COR-L47 (cell line): ENCODE measurements around the gene GHDC.
"Not testable (repeated sequence)": the region's sequence is repeated elsewhere in the genome, so short reads cannot be mapped to it uniquely, and the experiment has no call there.

Source experiments
- DNase-seq: peaks from one replicate; lab custom pipeline; 2025; lab: John Stamatoyannopoulos, UW

Gene GHDC, protein sequence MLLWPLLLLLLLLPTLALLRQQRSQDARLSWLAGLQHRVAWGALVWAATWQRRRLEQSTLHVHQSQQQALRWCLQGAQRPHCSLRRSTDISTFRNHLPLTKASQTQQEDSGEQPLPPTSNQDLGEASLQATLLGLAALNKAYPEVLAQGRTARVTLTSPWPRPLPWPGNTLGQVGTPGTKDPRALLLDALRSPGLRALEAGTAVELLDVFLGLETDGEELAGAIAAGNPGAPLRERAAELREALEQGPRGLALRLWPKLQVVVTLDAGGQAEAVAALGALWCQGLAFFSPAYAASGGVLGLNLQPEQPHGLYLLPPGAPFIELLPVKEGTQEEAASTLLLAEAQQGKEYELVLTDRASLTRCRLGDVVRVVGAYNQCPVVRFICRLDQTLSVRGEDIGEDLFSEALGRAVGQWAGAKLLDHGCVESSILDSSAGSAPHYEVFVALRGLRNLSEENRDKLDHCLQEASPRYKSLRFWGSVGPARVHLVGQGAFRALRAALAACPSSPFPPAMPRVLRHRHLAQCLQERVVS

DNA sequence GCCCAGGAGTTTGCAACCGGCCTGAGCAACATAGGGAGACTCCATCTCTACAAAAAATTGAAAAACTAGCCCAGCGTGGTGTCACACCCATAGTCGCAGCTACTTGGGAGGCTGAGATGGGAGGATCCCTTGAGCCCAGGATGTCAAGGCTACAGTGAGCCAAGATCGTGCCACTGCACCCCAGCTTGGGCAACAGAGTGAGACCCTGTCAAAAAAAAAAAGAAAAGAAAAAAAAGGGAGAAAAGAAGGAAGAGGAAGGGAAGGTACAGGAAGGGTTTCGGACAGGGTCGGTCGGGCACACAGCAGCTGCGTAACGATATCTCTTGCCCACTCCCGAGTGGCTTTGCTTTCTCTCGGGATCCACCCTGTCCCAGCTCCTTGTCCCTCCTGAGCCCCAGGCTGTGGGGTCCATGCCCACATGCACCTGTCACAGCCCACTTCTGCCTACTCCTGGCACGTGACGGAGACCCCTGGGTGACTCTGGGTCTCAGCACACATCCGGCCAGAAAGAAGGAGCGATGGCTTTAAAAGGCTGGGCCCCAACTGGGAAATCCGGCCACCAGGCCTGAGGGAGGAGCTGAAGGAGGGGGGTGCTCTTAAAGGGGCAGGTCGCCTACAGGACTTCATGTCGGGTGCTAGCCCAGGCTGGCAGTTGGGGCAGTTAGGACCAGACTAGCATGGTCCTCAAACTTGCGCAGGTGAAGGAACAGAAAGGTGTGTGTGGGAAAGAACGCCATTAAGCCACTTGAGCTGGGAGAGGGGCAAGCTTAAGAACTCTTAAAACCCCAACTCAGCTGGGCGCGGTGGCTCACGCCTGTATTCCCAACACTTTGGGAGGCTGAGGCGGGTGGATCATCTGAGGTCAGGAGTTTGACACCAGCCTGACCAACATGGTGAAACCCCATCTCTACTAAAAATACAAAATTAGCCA lies at the start of gene GHDC:
Gene GHDC (minus strand): TSS at position 526 of the 931 bp plus-strand sequence. CDS start 913 bp downstream, outside the sequence.
- peak; percentile 59 for DNase-seq

DNA sequence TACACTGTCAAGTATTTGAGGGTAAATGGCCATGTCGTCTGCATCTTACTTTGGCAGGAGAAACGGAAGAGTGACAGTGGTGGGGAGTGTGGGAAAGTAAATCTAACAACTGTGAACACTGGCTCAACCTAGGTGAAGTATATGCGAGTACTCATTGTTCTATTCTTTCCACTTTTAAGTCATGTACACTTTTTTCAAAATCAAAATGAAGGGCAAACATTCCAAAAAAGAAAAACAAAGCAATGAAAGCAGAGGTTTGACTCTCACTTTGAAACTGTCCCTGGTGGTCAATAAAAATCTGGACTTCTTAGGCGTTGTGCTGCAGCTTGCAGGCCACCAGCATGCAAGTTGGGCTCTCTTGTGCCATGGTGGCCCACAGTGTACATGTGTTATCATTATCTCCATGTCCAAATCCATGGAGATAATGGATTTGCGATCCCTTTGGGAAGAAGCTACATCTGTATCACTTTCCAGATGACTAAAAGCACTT lies 49.2 kb upstream of the GHDC start:
- no peak for DNase-seq

DNA sequence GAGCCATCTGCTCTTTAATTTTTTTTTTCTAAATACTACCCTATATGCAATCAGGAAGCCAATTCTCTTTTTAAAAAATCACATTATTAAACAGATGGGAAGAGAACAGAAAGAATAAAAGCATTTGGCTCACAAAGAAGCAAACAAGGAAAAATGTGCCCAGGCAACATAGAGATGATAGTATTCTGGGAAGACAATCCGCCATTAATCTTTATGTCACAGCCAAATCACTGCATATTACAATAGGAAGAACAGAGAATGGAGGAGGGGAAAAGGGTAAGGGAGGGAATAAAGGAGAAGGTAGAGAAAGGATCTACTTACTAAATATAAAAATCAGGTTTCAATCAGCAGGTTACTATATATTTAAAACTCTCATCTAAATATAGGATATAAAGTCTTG lies 47.6 kb upstream of the GHDC start:
- no peak for DNase-seq

DNA sequence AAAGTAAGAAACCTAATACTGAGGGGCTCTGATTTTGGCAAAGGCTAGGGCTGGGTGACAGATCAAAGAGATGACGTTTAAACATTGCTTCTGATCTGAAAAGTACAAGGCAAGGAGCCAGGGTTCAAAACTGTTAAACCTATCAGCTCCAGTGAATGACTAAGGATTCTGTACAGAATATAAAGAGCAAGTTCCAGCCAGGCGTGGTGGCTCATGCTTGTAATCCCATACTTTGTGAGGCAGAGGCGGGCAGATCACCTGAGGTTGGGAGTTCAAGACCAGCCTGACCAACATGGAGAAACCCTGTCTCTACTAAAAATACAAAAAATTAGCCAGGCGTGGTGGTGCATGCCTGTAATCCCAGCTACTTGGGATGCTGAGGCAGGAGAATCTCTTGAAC lies 46.6 kb upstream of the GHDC start:
- not testable (repeated sequence) for DNase-seq

DNA sequence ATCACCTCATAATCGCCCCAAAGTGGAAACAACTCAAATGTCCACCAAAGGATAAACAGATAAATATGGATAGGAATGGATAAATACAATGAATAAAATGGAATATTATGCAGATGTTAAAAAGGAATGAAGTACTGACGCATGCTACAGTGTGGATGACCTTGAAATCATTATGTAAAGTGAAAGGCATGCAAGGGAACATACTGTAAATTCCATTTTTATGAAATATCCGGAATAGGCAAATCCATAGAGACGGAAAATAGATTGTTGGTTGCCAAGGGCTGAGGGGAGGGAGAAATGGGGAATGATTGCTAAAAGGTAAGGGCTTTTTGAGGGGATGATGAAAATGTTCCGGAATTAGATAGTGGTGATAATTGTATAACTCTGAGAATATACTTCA lies 45.9 kb upstream of the GHDC start:
- no peak for DNase-seq

DNA sequence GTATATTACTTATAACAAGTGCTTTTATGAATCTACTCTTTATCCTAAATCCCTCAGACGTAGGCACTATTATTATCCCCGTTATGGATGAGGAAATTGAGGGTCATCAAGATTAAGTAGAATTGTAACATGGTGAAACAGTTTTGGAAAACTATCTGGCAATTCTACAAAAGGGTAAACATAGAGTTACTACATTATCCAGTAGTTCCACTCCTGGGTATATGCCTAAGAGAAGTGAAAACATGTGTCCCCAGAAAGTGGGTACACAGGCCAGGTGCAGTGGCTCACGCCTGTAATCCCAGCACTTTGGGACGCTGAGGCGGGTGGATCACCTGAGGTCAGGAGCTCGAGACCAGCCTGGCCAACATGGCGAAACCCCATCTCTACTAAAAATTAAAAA lies 45.3 kb upstream of the GHDC start:
- not testable (repeated sequence) for DNase-seq

DNA sequence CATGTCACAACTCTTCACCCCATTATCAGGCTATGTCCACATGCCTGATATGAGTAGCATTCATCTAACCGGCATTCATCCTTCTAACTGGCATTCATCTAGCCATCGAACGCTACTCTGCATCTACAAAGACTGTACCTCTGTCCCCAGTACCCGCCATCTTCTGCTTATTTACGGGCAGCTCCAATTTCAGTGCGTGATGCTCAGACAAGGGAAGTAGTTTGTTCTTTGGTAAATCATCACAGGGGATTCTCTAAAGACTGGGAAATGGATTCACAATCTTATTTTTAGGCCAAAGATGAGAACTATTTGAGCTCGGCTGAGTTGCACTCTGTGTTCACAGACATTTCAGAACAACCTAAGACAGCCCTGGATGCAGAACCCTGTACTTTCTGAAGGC lies 42.5 kb upstream of the GHDC start:
- no peak for DNase-seq

DNA sequence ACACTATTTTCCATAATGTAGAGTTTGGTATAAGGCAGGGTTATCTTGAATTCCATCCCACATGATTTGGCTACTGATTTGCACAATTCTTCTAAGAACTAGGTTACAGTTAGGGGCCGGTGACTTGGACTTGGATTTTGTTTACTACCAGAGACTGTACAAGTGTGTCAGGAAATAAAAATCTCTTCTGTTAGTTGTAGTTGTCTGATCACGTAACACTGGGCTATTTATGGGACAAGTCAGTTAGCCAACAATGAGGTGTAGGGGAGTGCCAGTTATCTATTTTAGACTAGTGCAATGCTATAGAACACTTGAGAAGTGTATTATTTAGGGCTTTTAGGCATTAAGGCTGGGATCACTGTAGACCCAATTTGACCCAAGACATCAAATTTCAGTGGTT lies 39.7 kb upstream of the GHDC start:
- DNase-seq = no peak

DNA sequence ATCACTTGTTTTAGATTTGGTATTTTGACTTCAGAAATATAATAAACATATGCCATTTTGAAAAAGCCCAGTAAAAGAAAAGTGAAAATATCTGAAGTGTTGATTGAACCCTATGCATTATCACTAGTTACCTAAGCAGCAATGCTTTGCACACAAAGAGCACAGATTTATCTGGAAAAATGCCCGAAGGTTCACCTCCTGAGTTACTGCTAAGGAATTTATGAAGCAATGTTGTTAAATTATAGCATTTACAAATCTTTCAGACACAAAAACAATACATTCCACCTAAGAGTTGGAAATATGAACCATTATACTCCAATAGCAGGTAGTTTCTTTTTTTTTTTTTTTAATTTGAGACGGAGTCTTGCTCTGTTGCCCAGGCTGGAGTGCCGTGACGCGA lies 38.9 kb upstream of the GHDC start:
- no peak for DNase-seq

DNA sequence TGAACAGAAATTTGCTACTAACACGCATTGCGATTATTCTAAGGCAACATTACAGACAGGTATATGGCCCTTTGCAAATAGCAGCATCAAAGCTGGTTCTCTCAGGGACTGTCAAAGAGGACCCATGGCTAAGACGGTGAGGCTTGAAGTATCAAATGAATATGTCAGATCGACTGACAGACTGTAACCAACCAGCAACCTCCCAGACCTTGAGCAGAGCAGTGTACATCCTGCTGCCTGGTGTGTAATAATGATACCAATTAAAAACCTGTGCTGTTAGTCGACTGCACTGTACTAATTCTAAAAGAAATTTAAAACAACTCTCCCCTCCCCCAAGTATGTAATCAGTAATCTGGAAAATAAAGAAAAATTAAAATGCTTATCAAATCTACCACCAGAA lies 35.9 kb upstream of the GHDC start:
- no peak for DNase-seq

DNA sequence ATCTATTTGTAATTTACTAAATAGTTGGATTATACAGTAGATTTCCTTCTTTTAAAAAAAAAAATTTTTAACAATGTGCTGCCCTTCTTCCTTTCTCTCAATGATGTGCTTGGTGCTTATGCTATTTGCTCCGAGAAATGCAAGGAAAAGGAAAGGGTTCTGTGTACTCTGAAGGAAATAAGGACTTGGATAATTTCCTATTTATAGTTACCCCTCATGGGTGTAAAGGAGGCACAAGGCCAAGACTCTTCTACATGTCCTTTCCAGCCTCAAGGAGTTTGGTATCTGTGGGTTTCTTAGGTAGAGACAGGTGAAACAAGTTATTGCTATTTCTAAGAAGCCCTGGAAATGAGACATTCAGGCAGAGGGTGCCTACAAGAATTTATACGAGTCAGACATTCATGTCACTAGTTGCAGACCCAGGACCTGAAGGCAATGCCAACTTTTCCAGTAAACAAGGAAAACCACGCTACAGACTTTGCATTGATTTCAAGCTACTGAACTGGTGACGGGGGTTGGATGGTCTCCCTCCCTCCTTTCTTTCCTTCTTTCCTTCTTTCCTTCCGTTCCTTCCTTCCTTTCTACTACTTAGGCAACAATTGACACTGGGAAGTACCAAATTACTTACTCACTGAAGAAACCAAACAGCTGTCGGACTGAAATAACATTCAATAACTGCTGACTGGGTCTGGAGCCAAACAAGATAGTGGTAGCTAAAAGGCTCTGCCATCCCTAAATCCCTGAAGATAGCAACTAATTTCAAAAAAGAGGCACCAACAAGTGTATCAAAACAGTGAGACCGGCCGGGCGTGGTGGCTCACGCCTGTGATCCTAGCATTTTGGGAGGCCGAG lies 33.8 kb upstream of the GHDC start:
- DNase-seq = no peak

DNA sequence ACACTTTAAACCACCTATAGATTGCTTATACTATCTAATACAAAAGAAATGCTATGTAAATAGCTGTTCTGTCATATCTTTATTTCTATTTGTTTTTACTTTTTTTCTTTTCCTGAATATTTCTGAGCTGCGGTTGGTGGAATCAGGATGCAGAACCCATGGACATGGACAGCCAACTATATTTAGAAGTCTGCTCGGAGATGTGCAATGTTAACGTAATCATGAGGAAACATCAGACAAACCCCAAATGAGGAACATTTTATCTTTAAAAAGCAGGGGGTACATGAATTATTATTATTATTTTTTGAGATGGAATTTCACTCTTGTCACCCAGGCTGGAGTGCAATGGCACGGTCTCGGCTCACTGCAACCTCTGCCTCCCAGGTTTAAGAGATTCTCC lies 31.4 kb upstream of the GHDC start:
- DNase-seq = no peak

DNA sequence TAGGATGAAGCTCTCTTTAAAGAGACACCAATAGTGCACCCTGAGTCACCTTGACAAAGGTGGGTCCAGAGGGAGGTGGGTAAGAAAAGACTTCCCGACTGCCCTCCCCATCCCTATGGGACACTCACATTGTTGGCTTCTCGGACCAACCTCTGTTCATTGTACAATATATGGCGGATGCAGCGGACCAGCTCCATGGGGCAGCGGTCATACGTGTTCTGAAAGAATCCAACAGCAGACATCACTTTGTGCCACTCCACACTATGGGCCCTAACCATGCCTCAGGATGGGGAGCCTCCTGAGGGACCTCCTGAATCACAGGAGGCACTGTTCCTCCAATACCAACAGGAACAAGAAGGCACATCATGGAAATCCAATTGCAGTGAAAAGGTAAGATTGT lies 30.4 kb upstream of the GHDC start:
- DNase-seq = no peak

DNA sequence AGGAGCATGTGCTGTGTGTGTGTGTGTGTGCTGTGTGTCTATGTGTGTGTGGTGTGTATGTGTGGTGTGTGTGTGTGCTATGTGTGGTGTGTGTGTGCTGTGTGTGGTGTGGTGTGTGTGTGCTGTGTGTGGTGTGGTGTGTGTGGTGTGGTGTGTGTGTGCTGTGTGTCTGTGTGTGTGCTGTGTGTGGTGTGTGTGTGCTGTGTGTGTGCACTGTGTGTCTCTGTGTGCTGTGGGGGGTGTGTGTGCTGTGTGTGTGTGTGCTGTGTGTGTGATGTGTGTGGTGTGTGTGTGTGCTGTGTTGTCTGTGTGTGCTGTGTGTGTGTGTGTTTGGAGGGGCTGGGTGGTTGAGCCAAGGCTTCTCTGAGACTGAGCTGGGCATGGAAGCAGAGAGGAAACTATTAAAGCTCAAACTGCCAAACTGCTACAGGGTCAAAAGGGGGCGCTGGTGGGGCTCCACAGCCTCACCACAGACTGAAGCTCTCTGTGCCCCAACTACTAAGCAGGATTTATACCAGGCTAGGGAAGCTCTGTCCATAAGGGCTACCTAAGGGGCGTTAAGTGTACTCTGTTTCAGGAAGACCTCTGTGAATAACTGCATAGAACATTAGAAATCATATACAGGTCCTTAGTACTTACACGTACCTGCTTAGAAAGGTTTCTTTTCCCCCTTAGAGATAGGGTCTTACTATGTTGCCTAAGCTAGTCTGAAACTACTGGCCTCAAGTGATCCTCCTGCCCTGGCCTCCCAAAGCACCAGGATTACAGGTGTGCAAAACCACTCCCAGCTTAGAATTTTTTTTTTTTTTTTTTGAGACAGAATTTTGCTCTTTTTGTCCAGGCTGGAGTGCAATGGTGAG lies 27.8 kb upstream of the GHDC start:
- DNase-seq = peak; percentile 6

DNA sequence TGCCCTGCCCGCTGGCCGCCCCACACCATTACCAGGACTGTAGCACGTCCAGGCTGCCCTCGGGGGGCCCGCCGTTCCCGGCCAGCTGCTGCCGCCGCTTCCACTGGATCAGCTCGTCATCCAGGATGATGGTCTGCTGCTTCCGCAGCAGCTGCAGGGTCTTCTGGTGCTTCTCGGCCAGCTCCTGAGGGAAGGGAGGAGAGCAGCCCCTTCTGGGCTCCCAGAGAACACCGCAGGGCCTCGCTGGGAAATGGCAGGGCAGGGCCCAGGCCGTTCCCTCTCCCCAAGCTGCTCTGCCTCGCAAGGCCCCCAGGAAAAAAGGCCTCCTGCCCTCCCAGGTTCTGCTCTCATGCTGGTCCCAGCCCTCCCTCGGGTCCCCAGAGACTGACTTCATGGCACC lies 25.0 kb upstream of the GHDC start:
- DNase-seq = not testable (repeated sequence)

DNA sequence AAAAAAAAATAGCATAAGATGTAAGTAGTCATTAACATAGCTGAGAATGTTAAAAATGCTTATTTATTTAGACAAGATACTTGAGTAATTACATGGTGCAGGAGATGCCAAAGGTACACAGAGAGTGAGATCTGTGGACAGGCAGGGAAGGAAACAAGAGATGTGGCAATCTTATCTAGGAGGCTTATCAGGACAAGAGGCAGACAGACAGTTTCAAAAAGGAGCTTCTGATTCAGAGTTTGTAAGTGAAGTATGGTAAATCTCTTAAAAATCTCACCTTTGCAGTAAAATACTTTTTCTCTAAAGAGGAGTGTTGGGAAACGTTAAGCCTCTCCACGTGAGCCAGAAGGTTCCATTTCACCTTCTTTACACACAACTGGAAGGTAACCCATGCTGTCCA lies 19.9 kb upstream of the GHDC start:
- DNase-seq = no peak

DNA sequence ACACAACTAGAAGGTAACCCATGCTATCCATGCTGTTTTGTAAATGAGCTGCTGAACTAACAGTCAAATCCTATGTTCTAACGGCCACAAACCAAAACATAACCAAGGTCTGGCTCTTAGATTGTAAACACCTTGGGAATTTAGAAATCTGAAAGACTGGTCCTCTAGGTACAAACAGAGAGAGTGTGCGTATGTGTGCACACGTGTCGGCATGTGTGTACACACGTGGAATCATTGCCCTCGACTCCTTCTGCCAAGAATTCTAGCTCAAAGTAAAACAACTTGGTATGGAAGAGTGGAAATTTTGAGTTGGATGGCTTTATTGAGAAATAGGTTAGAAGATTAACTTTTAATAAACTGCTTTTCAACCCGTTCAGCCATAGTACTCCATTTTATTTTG lies 18.1 kb upstream of the GHDC start:
- no peak for DNase-seq

DNA sequence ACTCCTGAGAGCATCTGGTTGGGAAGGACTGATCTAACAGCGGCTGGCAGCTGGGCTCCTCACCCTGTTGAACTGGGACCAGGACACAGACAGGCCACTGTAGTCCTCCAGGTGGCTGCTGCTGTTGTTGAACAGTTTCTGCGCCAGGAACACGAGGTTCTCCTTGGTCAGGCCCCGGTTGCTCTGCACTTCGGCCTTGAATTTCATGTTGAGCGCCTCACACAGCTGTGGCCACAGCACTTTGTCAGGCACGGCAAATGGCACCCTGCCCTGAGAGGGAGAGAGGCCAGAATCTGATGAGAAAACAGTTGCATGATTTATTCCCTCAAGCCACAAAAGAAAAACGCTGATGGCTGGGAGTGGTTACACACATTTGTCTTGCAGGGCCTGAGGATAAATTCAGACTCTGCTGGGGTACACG lies 17.6 kb upstream of the GHDC start:
- DNase-seq = not testable (repeated sequence)

DNA sequence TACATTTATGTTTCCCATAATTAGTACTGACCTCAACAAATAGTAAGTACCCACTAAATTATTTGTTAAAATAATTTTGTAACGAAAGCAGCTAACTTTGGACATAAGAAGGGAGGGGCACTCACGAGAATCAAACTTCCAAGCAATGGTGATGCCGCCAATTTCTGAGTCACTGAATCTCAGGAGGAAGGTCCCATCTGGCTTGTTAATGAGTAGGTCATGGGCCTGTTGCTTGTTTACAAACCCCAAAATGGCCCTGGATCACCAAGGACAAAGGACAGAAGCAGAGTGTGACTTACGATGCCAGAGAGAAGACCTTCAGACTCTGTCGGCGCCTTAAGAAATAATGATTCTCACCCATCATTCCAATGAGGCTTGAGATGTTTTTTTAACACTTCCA lies 15.8 kb upstream of the GHDC start:
- no peak for DNase-seq

DNA sequence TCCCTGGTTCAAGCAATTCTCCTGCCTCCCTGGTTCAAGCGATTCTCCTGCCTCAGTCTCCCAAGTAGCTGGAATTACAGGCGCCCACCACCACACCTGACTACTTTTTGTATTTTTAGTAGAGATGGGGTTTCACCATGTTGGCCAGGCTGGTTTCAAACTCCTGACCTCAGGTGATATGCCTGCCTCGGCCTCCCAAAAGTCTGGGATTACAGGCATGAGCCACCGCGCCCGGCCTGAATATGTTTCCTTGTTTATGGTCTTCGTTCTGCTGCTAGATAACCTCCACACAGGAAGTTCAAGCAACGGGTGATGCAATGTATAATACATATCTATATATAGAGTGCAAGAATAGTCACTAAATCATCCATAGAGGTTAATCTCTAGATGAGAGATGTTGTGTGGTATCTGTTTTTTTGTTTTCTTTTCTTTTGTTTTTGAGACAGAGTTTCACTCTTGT lies 11.9 kb upstream of the GHDC start:
- DNase-seq = not testable (repeated sequence)

DNA sequence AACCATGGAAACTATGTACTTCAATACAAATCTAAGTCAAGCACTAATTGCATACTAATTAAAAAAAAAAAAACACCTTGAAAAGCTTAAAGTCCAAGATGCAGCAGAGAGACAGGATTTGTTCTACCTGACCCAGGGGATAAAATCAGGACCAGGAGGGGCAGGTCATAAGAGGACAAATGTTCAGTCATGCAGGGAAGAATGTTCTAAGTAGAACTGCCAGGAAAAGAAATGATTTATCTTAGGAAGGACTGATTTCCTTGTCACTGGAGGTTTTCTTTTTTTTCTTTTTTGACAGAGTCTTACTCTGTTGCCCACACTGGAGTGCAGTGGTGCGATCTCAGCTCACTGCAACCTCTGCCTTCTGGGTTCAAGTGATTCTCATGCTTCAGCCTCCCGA lies 9.1 kb upstream of the GHDC start:
- DNase-seq = no peak
